A549 (cell line): ENCODE results near the gene LANCL1. TPM values are rescaled to one million over a fixed set of nuclear protein-coding genes. Genes with fewer than 3 reads are reported as not detected.

ENCODE experiments used
- ATAC-seq, 2 experiments: fragments of 200-7000 bp in 1 of 2; fragments of >200 bp in 1 of 2; cut with Nextera tagmentation in 1 of 2; cut with Tn5 transposase in 1 of 2; 3 replicates each; pipeline versions ENCODE4 v1.8.0 to v1.9.1; 2018 to 2020; ENCODE audit warnings: mild to moderate bottlenecking in 1 of 2, moderate library complexity in 1 of 2
- CTCF ChIA-PET: fragments of 300-600 bp; sonication (Branson Sonifier 250); formaldehyde crosslinking; extraction: SDS; loops from one replicate; lab custom pipeline; 2021; ENCODE audit warnings: antibody characterized with exemption, inconsistent platforms; lab: Yijun Ruan, JAX
- POLR2A ChIA-PET: fragments of 350-600 bp; formaldehyde crosslinking; extraction: SDS; loops from one replicate; lab custom pipeline; 2021; ENCODE audit warnings: antibody characterized with exemption, inconsistent platforms; lab: Yijun Ruan, JAX
- DNase-seq, 2 experiments: peaks; one replicate each; pipeline versions ENCODE4 v3.0.0 to v3.0.0-alpha.2; 2011 to 2016; ENCODE audit warnings: low read depth in 1 of 2, low spot score in 1 of 2
- FAIRE-seq: peaks from 2 replicates; lab custom pipeline; 2011; peaks lifted over from hg19 to GRCh38; lab: Jason Lieb, UNC
- H3K27ac ChIP-seq, 2 experiments: fragments of >200 bp; sonication (Bioruptor Twin); formaldehyde crosslinking; 3 replicates each; pipeline ENCODE4 v1.5.1; 2016 to 2017
- H3K4me1 ChIP-seq: fragments of >200 bp; sonication (Bioruptor Twin); formaldehyde crosslinking; 3 replicates; pipeline ENCODE4 v1.6.1; 2016
- H3K4me2 ChIP-seq: fragments of >200 bp; sonication (Bioruptor Twin); formaldehyde crosslinking; 3 replicates; pipeline ENCODE4 v1.6.1; 2016
- H3K4me3 ChIP-seq: fragments of >200 bp; sonication (Bioruptor Twin); formaldehyde crosslinking; 3 replicates; pipeline ENCODE4 v1.5.1; 2016
- H3K9me3 ChIP-seq: fragments of >200 bp; sonication (Bioruptor Twin); formaldehyde crosslinking; 3 replicates; pipeline ENCODE4 v1.6.1; 2016
- BHLHE40 ChIP-seq: IDR thresholded peaks from 2 replicates; pipeline ENCODE4 v1.6.1; 2012; ENCODE audit warnings: low read depth, low read length, inconsistent platforms
- CHD2 ChIP-seq: fragments of 150-350 bp; IDR thresholded peaks from 2 replicates; pipeline ENCODE4 v1.6.1; 2014; ENCODE audit warnings: low read length; ENCODE audit not compliant: partially characterized antibody
- EHF ChIP-seq: fragments of 250-450 bp; sonication (Bioruptor Pico); IDR thresholded peaks from 2 replicates; pipeline ENCODE4 v1.5.0; 2020; ENCODE audit warnings: mild to moderate bottlenecking
- ESRRA ChIP-seq: fragments of 150-350 bp; IDR thresholded peaks from 2 replicates; pipeline ENCODE4 v1.6.1; 2014; ENCODE audit warnings: mild to moderate bottlenecking, low read length, borderline replicate concordance
- FOXS1 ChIP-seq: fragments of 250-450 bp; sonication (Bioruptor Pico); IDR thresholded peaks from 2 replicates; pipeline ENCODE4 v1.5.0; 2020; ENCODE audit warnings: mild to moderate bottlenecking, moderate library complexity
- GATA3 ChIP-seq: IDR thresholded peaks from 2 replicates; pipeline ENCODE4 v1.6.1; 2012; ENCODE audit warnings: borderline replicate concordance
- HEYL ChIP-seq: fragments of 250-450 bp; sonication (Bioruptor Pico); IDR thresholded peaks from 2 replicates; pipeline ENCODE4 v1.8.0; 2021; ENCODE audit warnings: mild to moderate bottlenecking, moderate library complexity
- HOXB5 ChIP-seq: fragments of 250-450 bp; sonication (Bioruptor Pico); IDR thresholded peaks from 2 replicates; pipeline ENCODE4 v1.5.0; 2020; ENCODE audit warnings: mild to moderate bottlenecking, moderate library complexity
- JUN ChIP-seq, 2 experiments: fragments of >200 bp; sonication (Bioruptor Twin); formaldehyde crosslinking; IDR thresholded peaks; 2 replicates in 1 of 2; 3 replicates in 1 of 2; pipeline ENCODE4 v1.6.1; 2016 to 2017
- KDM5A ChIP-seq: fragments of 200-600 bp; sonication (generic); IDR thresholded peaks from 2 replicates; pipeline ENCODE4 v1.6.1; 2016; ENCODE audit warnings: antibody characterized with exemption, mild to moderate bottlenecking
- MAFK ChIP-seq: fragments of 450-650 bp; IDR thresholded peaks from 2 replicates; pipeline ENCODE4 v1.6.1; 2014; ENCODE audit not compliant: partially characterized antibody
- PHF8 ChIP-seq: fragments of 200-600 bp; sonication (generic); IDR thresholded peaks from 2 replicates; pipeline ENCODE4 v1.6.1; 2016; ENCODE audit warnings: low read depth, mild to moderate bottlenecking, antibody characterized with exemption, moderate library complexity, borderline replicate concordance
- POLR2A ChIP-seq: IDR thresholded peaks from 2 replicates; pipeline ENCODE4 v1.6.1; 2012; ENCODE audit warnings: mild to moderate bottlenecking, low read length
- RARB ChIP-seq: fragments of 250-450 bp; sonication (Bioruptor Pico); IDR thresholded peaks from 2 replicates; pipeline ENCODE4 v1.8.0; 2021; ENCODE audit warnings: mild to moderate bottlenecking, moderate library complexity
- TFCP2L1 ChIP-seq: fragments of 250-450 bp; sonication (Bioruptor Pico); IDR thresholded peaks from 2 replicates; pipeline ENCODE4 v1.5.0; 2021; ENCODE audit warnings: mild to moderate bottlenecking
- ZSCAN20 ChIP-seq: fragments of 250-450 bp; sonication (Bioruptor Pico); IDR thresholded peaks from 2 replicates; pipeline ENCODE4 v1.8.0; 2022; ENCODE audit warnings: mild to moderate bottlenecking, moderate library complexity
- WGBS: methylation state at CpG from one replicate; pipeline ENCODE4 v1.1.6; 2017; ENCODE audit errors: missing lambda C conversion rate; 5-methylcytosine and 5-hydroxymethylcytosine counted together
- polyA minus RNA-seq: library from RNA; depleted of rRNA, polyadenylated mRNA; stranded (reverse); fragments of >200 nt; gene quantifications from 2 replicates; pipeline ENCODE4 v1.2.3, GENCODE V29; 2011; rRNA and poly(A)+ RNA removed
- polyA plus RNA-seq, 4 experiments: library from polyadenylated mRNA; depleted of rRNA in 3 of 4; stranded (reverse); fragments of >200 nt; fragmentation: RNase III in 1 of 4; extraction: RNeasy Plus Mini Kit Qiagen cat#74134 plus additional on column Dnase treatment in 1 of 4; gene quantifications; 2 replicates in 3 of 4; 3 replicates in 1 of 4; pipeline ENCODE4 v1.2.3, GENCODE V29; 2011 to 2017
- TF ChIP-seq, protein P1 (sequence below): IDR thresholded peaks from 2 replicates; pipeline ENCODE4 v1.6.1; 2012; ENCODE audit warnings: low read depth, borderline replicate concordance
- TF ChIP-seq, protein P2 (sequence below): IDR thresholded peaks from 2 replicates; pipeline ENCODE4 v1.6.1; 2012
- TF ChIP-seq, protein P3 (sequence below): fragments of >200 bp; sonication (Bioruptor Twin); formaldehyde crosslinking; IDR thresholded peaks from 3 replicates; pipeline ENCODE4 v1.6.1; 2016

Gene LANCL1, protein sequence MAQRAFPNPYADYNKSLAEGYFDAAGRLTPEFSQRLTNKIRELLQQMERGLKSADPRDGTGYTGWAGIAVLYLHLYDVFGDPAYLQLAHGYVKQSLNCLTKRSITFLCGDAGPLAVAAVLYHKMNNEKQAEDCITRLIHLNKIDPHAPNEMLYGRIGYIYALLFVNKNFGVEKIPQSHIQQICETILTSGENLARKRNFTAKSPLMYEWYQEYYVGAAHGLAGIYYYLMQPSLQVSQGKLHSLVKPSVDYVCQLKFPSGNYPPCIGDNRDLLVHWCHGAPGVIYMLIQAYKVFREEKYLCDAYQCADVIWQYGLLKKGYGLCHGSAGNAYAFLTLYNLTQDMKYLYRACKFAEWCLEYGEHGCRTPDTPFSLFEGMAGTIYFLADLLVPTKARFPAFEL
- polyA plus RNA-seq (2011; rRNA removed), result 83.7 and 90.4 TPM in 2 replicates
- polyA plus RNA-seq (2012; cell fraction: cytosol; rRNA removed), result 20.6 and 25.8 TPM in 2 replicates
- 14.7 and 20.1 TPM in 2 replicates for polyA plus RNA-seq (2012; cell fraction: nucleus; rRNA removed)
- 26.7 to 30.1 TPM (median 28.1 TPM) in 3 replicates for polyA plus RNA-seq (2017; fragmentation: RNase III; extraction: RNeasy Plus Mini Kit Qiagen cat#74134 plus additional on column Dnase treatment)
- polyA minus RNA-seq, result 86.8 and 113 TPM in 2 replicates

DNA sequence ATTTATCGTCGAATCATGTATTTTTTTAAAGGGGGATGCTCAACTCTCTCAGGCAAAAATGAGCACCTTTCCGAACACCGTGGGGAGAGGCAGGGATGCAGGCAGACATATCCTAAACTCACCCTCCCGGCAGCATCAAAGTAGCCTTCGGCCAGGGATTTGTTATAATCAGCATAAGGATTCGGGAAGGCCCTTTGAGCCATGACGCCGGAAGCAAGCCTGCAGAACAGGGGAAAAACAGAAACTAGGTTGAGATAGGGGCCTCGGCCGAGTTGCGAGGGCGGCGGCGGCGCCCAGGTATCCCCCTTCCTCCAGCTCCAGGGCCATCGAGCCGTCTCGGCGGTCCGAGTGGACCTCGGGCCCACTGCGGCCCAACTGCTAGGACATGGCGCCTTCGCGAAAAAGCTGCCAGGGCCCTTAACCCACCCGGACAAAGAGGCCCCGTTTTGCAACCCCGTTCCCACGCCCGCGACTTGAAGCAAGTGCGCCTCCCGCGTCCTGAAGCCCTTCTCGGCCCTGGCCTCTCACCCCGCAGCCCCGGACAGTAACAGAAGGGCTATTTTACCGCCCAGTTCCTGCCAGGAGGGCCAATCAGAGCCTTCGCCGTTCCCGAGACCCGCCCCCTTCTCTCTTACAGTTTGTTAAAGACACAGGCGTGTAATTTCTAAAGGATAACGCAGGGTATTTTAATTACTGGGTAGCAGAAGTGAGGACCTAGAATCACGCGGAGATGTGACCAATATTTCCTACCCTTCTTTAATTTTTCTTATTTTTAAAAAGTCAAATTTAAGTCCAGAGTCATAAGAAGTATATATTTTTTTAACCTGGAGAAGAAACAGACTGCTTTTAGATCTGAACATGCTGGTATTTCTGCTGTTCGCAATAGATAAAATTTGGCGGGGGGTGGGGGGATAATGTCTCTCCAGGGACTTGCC is at the start of gene LANCL1:
Gene LANCL1 (minus strand): TSS at position 566 of the 935 bp plus-strand sequence. CDS start 363 bp downstream, at position 203.
- peak within 1 kb of the TSS; percentile 75 for H3K4me3 ChIP-seq
- H3K27ac ChIP-seq, result peak within 1 kb of the TSS; percentile 84 to 94
- ATAC-seq (peak; percentile 100), DNase-seq (peak; percentile 89 to 91), FAIRE-seq (no peak)
- 2% methylated on average over 35 of the region's 49 CpGs for WGBS
- H3K9me3 ChIP-seq, result no peaks in the 10 kb centered on the region
- ChIA-PET CTCF (interaction anchor here (1.2 kb wide), 1 partner anchor 27 kb away, joined by 3 read pairs; no protein-coding TSS in a partner anchor), POLR2A (no interaction called here)
- H3K4me1 ChIP-seq, result peaks cover 14% of the 10 kb centered on the region; the same call in 2 of the 3 replicates
- peak within 1 kb of the TSS; percentile 84 for H3K4me2 ChIP-seq
- TF ChIP-seq FOXS1 (CRISPR knock-in tag) (no peak), JUN (IDR thresholded peaks at IDR 0.05) (peak; percentile 46 to 73; a peak in 3 of 5 replicates), KDM5A (0 out of 2 replicates have a peak, but pooled peaks have one; percentile 39), TFCP2L1 (CRISPR knock-in tag) (0 out of 2 replicates have a peak, but pooled peaks have one; percentile 51), RARB (CRISPR knock-in tag) (no peak), POLR2A (peak; percentile 82), EHF (CRISPR knock-in tag) (no peak), PHF8 (peak; percentile 91)
- TF ChIP-seq, protein P1, sequence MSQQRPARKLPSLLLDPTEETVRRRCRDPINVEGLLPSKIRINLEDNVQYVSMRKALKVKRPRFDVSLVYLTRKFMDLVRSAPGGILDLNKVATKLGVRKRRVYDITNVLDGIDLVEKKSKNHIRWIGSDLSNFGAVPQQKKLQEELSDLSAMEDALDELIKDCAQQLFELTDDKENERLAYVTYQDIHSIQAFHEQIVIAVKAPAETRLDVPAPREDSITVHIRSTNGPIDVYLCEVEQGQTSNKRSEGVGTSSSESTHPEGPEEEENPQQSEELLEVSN, result peak; percentile 69
- TF ChIP-seq, protein P2, sequence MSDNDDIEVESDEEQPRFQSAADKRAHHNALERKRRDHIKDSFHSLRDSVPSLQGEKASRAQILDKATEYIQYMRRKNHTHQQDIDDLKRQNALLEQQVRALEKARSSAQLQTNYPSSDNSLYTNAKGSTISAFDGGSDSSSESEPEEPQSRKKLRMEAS, result peak; percentile 39; the same call in 1 of the 2 replicates
- TF ChIP-seq, protein P3, sequence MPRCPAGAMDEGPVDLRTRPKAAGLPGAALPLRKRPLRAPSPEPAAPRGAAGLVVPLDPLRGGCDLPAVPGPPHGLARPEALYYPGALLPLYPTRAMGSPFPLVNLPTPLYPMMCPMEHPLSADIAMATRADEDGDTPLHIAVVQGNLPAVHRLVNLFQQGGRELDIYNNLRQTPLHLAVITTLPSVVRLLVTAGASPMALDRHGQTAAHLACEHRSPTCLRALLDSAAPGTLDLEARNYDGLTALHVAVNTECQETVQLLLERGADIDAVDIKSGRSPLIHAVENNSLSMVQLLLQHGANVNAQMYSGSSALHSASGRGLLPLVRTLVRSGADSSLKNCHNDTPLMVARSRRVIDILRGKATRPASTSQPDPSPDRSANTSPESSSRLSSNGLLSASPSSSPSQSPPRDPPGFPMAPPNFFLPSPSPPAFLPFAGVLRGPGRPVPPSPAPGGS, result 0 out of 3 replicates have a peak, but pooled peaks have one; percentile 55
- TF ChIP-seq, all 56 proteins: peak for 8

DNA sequence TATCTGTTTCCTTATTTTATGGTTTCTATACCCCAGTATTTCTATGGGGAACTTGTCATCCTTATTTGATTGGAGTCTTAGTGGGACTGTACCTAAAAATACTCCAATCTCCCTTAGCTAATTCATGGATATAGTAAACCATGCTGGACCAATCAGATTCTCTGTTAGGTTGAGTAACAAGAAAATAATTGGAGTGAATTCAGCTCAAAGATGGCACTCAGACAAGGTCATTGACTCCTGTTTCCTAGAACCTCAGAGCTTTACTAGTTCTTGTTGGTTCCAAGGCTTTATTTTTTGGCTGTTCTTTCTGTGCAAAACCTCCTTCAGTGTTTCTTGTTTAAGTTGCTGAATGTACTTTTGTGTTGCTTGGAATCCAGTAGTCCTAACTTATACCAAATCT is 48.0 kb upstream of the LANCL1 start:
- POLR2A ChIA-PET, result no interaction called here
- FAIRE-seq (no peak), ATAC-seq (no peak), DNase-seq (no peak)
- no peaks in the 10 kb centered on the region for H3K9me3 ChIP-seq
- CTCF ChIA-PET, result interaction anchor here (2.0 kb wide), 1 partner anchor 21 kb away, joined by 10 read pairs; no protein-coding TSS in a partner anchor
- H3K4me2 ChIP-seq, result no peak overlapping the region
- H3K4me3 ChIP-seq, result no peak overlapping the region
- TF ChIP-seq ESRRA, result no peak
- no peak for TF ChIP-seq FOXS1 (CRISPR knock-in tag)
- no peak for TF ChIP-seq GATA3
- no peaks in the 10 kb centered on the region for H3K4me1 ChIP-seq
- no peak overlapping the region for H3K27ac ChIP-seq

DNA sequence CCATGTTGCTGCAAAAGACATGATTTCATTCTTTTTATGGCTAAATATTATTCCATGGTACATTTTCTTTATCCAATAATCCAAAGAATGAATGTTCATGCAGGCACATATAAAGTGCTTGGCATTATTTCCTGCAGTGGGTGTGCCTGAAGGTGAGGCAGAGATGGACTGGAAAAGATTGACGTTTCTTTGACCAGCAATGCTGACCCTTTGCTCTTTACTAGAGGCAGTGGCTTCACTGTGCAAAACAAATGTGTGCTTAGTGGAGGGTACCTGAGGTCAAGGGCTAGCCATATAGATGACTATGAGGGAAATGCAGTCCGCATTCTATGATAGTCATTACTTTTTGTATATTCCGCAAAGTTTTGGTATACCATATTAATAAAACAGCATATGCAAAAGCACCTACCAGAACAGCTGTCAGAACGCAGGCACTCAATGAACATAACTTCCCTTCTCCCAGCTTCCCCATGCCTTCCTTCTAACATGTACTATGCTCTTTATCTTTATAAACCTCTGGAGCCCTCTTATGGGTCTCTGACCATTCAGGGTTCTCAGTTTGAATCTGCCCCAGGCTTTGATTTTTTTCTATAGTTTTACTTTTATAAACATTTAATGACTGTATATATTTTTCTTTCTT is 47.2 kb upstream of the LANCL1 start:
- TF ChIP-seq GATA3 (no peak), BHLHE40 (no peak), CHD2 (no peak), HEYL (CRISPR knock-in tag) (no peak), MAFK (no peak), ZSCAN20 (CRISPR knock-in tag) (no peak), EHF (CRISPR knock-in tag) (no peak), HOXB5 (CRISPR knock-in tag) (no peak)
- TF ChIP-seq, protein P1, result no peak
- Histone ChIP-seq H3K27ac (no peak overlapping the region), H3K4me1 (no peaks in the 10 kb centered on the region), H3K4me3 (no peak overlapping the region), H3K4me2 (no peak overlapping the region), H3K9me3 (no peaks in the 10 kb centered on the region)
- ChIA-PET POLR2A (no interaction called here), CTCF (interaction anchor here (1.9 to 2.0 kb wide), 2 partner anchors 21 kb away, joined by 8 to 10 read pairs; no protein-coding TSS in a partner anchor)
- no peak for DNase-seq
- WGBS, result 47% methylated on average over 4 of the region's 4 CpGs
- ATAC-seq, result no peak
- FAIRE-seq, result no peak
